ENCODE data around the gene NOTCH3. TPM values are rescaled to one million over a fixed set of nuclear protein-coding genes. Genes with fewer than 3 reads are reported as not detected.

The NOTCH3 gene
- total RNA-seq, 1 experiment from 2014 or later = 153 TPM

DNA sequence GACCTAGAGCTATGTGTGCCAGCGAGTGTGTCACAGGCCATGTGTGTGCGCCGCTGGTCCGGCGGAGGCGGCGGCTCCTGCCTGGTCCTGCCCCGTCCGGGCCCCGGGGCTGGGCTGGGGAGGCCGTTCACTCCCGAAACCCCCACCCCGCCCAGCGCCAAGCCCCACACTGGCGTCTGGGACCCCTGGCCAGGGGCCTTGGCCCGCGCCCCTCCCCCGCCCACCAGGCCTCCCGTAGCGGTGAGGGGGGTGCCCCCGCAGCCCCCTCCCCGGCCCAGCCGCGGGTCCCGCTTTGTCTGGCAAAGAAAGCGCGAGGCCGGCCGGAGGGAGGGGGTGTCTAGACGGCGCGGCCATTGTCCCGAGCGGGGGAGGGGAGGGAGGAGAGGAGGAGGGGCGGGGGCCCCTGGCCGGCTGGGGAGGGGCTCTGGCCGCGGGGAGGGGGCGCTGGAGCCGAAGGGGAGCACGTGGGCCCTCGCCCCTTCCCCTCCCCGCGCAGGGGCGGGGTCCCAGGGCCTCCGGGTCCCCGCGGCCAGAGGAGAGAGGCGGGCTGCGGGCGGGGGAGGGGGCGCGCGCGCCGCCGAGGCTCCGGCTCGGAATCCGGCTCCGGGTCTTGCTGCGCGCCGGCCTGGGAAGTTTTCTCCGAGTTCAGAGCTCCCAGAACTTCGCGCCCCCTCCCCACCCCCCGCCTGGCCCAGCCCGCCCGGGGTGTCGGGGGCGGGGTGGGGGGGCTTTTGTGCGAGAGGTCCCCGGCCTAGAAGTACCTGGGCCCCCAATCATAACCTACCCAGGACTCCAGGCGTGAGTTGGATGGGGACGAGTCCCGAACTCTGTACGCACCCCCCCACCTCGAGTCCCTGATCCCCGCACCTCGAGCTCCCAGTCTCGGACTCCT is 888 bp downstream of the NOTCH3 start (continued):
- TF ChIP-seq, protein P1, sequence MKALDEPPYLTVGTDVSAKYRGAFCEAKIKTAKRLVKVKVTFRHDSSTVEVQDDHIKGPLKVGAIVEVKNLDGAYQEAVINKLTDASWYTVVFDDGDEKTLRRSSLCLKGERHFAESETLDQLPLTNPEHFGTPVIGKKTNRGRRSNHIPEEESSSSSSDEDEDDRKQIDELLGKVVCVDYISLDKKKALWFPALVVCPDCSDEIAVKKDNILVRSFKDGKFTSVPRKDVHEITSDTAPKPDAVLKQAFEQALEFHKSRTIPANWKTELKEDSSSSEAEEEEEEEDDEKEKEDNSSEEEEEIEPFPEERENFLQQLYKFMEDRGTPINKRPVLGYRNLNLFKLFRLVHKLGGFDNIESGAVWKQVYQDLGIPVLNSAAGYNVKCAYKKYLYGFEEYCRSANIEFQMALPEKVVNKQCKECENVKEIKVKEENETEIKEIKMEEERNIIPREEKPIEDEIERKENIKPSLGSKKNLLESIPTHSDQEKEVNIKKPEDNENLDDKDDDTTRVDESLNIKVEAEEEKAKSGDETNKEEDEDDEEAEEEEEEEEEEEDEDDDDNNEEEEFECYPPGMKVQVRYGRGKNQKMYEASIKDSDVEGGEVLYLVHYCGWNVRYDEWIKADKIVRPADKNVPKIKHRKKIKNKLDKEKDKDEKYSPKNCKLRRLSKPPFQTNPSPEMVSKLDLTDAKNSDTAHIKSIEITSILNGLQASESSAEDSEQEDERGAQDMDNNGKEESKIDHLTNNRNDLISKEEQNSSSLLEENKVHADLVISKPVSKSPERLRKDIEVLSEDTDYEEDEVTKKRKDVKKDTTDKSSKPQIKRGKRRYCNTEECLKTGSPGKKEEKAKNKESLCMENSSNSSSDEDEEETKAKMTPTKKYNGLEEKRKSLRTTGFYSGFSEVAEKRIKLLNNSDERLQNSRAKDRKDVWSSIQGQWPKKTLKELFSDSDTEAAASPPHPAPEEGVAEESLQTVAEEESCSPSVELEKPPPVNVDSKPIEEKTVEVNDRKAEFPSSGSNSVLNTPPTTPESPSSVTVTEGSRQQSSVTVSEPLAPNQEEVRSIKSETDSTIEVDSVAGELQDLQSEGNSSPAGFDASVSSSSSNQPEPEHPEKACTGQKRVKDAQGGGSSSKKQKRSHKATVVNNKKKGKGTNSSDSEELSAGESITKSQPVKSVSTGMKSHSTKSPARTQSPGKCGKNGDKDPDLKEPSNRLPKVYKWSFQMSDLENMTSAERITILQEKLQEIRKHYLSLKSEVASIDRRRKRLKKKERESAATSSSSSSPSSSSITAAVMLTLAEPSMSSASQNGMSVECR (CRISPR knock-in tag; IDR thresholded peaks at IDR 0.05; ENCODE audit: borderline replicate concordance) = no peak
- TF ChIP-seq ZNF232 (CRISPR knock-in tag; IDR thresholded peaks at IDR 0.05) = no peak
- TF ChIP-seq, protein P2, sequence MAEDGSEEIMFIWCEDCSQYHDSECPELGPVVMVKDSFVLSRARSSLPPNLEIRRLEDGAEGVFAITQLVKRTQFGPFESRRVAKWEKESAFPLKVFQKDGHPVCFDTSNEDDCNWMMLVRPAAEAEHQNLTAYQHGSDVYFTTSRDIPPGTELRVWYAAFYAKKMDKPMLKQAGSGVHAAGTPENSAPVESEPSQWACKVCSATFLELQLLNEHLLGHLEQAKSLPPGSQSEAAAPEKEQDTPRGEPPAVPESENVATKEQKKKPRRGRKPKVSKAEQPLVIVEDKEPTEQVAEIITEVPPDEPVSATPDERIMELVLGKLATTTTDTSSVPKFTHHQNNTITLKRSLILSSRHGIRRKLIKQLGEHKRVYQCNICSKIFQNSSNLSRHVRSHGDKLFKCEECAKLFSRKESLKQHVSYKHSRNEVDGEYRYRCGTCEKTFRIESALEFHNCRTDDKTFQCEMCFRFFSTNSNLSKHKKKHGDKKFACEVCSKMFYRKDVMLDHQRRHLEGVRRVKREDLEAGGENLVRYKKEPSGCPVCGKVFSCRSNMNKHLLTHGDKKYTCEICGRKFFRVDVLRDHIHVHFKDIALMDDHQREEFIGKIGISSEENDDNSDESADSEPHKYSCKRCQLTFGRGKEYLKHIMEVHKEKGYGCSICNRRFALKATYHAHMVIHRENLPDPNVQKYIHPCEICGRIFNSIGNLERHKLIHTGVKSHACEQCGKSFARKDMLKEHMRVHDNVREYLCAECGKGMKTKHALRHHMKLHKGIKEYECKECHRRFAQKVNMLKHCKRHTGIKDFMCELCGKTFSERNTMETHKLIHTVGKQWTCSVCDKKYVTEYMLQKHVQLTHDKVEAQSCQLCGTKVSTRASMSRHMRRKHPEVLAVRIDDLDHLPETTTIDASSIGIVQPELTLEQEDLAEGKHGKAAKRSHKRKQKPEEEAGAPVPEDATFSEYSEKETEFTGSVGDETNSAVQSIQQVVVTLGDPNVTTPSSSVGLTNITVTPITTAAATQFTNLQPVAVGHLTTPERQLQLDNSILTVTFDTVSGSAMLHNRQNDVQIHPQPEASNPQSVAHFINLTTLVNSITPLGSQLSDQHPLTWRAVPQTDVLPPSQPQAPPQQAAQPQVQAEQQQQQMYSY (CRISPR knock-in tag; IDR thresholded peaks at IDR 0.05) = peak; percentile 97
- no peak for TF ChIP-seq GRHL2 (CRISPR knock-in tag; IDR thresholded peaks at IDR 0.05; ENCODE audit: insufficient replicate concordance, severe bottlenecking)
- no peak for TF ChIP-seq ZNF671 (CRISPR knock-in tag; IDR thresholded peaks at IDR 0.05)
- TF ChIP-seq, protein P3, sequence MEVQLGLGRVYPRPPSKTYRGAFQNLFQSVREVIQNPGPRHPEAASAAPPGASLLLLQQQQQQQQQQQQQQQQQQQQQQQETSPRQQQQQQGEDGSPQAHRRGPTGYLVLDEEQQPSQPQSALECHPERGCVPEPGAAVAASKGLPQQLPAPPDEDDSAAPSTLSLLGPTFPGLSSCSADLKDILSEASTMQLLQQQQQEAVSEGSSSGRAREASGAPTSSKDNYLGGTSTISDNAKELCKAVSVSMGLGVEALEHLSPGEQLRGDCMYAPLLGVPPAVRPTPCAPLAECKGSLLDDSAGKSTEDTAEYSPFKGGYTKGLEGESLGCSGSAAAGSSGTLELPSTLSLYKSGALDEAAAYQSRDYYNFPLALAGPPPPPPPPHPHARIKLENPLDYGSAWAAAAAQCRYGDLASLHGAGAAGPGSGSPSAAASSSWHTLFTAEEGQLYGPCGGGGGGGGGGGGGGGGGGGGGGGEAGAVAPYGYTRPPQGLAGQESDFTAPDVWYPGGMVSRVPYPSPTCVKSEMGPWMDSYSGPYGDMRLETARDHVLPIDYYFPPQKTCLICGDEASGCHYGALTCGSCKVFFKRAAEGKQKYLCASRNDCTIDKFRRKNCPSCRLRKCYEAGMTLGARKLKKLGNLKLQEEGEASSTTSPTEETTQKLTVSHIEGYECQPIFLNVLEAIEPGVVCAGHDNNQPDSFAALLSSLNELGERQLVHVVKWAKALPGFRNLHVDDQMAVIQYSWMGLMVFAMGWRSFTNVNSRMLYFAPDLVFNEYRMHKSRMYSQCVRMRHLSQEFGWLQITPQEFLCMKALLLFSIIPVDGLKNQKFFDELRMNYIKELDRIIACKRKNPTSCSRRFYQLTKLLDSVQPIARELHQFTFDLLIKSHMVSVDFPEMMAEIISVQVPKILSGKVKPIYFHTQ (CRISPR knock-in tag; IDR thresholded peaks at IDR 0.05) = no peak

DNA sequence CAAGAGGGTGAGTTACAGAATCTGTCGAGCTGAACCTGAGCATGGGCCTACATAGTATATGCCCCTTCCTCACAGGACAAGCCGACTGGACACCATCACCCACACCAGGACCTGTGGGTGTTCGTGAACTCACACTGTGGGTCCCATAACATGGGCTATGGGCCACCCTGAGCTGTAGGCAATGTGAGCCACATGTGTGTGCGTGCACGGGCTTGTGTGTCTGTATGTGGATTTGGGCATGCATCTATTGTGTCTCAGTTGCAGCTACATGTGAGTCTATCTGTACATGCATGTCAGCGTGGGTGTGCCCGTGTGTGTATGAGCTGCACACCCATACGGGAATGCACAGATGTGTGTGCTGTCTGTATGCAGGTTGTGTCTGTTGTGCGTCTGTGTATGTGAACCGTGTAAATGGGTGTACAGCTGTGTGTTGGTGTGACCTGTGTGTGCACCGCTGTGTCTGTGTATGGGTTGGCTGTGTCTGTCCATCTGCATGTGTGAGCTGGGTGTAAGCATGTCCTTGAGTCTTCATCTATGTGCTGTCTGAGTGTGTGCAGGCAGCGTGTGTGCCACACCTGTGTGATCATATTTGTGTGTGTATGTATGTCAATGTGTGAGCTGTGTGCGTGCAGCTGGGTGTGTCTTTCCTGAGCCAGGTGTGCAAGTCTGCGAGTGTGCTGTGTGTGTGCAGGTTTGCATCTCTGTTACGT is 1.7 kb downstream of the NOTCH3 start:
- Mint-ChIP-seq H3K9me3 (no peaks in the 10 kb centered on the region), H3K27me3 (ENCODE audit: low read depth) (peaks cover 6% of the 10 kb centered on the region; the same call in 1 of the 2 replicates), H3K4me3 (peak overlapping the region; percentile 76), H3K4me1 (peaks cover 31% of the 10 kb centered on the region), H3K36me3 (peaks cover 13% of the 10 kb centered on the region), H3K27ac (peak overlapping the region; percentile 93)
- ATAC-seq (no peak), DNase-seq (ENCODE audit: low spot score) (no peak)
- POLR2A ChIA-PET = interaction anchor here (1.0 to 2.0 kb wide), 3 partner anchors 18 to 181 kb away, joined by 3 to 6 read pairs (median 3); no protein-coding TSS in a partner anchor
- CTCF ChIA-PET = interaction anchor here (1.0 to 2.0 kb wide), 8 partner anchors 18 to 356 kb away, joined by 3 to 25 read pairs (median 5); partner anchors contain the start of gene EPHX3
- TF ChIP-seq TCF7 (CRISPR knock-in tag; IDR thresholded peaks at IDR 0.05; ENCODE audit: low read depth) (0 out of 2 replicates have a peak, but pooled peaks have one; percentile 42), ZNF121 (CRISPR knock-in tag; IDR thresholded peaks at IDR 0.05) (no peak), FOXP1 (CRISPR knock-in tag; IDR thresholded peaks at IDR 0.05; ENCODE audit: borderline replicate concordance) (peak; percentile 51; the same call in 1 of the 2 replicates), ZNF423 (CRISPR knock-in tag; IDR thresholded peaks at IDR 0.05) (no peak), ZNF317 (CRISPR knock-in tag; IDR thresholded peaks at IDR 0.05; ENCODE audit: borderline replicate concordance, low read depth) (no peak)
- TF ChIP-seq, protein P4, sequence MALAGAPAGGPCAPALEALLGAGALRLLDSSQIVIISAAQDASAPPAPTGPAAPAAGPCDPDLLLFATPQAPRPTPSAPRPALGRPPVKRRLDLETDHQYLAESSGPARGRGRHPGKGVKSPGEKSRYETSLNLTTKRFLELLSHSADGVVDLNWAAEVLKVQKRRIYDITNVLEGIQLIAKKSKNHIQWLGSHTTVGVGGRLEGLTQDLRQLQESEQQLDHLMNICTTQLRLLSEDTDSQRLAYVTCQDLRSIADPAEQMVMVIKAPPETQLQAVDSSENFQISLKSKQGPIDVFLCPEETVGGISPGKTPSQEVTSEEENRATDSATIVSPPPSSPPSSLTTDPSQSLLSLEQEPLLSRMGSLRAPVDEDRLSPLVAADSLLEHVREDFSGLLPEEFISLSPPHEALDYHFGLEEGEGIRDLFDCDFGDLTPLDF (CRISPR knock-in tag; IDR thresholded peaks at IDR 0.05) = no peak
- TF ChIP-seq, protein P5, sequence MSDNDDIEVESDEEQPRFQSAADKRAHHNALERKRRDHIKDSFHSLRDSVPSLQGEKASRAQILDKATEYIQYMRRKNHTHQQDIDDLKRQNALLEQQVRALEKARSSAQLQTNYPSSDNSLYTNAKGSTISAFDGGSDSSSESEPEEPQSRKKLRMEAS (CRISPR knock-in tag; IDR thresholded peaks at IDR 0.05) = no peak
- TF ChIP-seq, protein P6, sequence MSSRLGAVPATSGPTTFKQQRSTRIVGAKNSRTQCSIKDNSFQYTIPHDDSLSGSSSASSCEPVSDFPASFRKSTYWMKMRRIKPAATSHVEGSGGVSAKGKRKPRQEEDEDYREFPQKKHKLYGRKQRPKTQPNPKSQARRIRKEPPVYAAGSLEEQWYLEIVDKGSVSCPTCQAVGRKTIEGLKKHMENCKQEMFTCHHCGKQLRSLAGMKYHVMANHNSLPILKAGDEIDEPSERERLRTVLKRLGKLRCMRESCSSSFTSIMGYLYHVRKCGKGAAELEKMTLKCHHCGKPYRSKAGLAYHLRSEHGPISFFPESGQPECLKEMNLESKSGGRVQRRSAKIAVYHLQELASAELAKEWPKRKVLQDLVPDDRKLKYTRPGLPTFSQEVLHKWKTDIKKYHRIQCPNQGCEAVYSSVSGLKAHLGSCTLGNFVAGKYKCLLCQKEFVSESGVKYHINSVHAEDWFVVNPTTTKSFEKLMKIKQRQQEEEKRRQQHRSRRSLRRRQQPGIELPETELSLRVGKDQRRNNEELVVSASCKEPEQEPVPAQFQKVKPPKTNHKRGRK (CRISPR knock-in tag; IDR thresholded peaks at IDR 0.05; ENCODE audit: borderline replicate concordance) = no peak

Data from WTC11 (cell line).